Gastroesophageal sphincter (tissue), 4 donors: ENCODE results near the gene PLA2R1. TPM values are rescaled to one million over a fixed set of nuclear protein-coding genes. Genes with fewer than 3 reads are reported as not detected.

Experiments used
- ATAC-seq: fragments of 150-250 bp; one replicate; pipeline ENCODE4 v1.9.1; 2016; ENCODE audit warnings: mild to moderate bottlenecking, moderate library complexity
- H3K27ac ChIP-seq, 4 donors: fragments of 200-600 bp; sonication (generic) in 3 of 4; 1 replicate in 3 of 4; 2 replicates in 1 of 4; pipeline ENCODE4 v1.5.1; 2016 to 2019
- H3K27me3 ChIP-seq: fragments of 200-600 bp; sonication (generic); one replicate; pipeline ENCODE4 v1.5.1; 2019
- H3K36me3 ChIP-seq, 2 donors: fragments of 200-600 bp; sonication (generic); one replicate each; pipeline ENCODE4 v1.5.1; 2019; ENCODE audit warnings: control low read depth in 1 of 2
- H3K4me1 ChIP-seq, 3 donors: fragments of 200-600 bp; sonication (generic); 1 replicate in 2 of 3; 2 replicates in 1 of 3; pipeline ENCODE4 v1.5.1; 2016 to 2019; ENCODE audit warnings: control low read depth in 2 of 3
- H3K4me3 ChIP-seq, 2 donors: fragments of 200-600 bp; sonication (generic); one replicate each; pipeline ENCODE4 v1.5.1; 2019; ENCODE audit warnings: mild to moderate bottlenecking in 1 of 2, moderate library complexity in 1 of 2
- H3K9me3 ChIP-seq, 3 donors: fragments of 200-600 bp; sonication (generic); one replicate each; pipeline ENCODE4 v1.5.1; 2017 to 2019; ENCODE audit warnings: control low read depth in 2 of 3
- CTCF ChIP-seq, 4 experiments: fragments of 200-600 bp in 2 of 4; fragments of 450-650 bp in 2 of 4; sonication (generic) in 1 of 4; IDR thresholded peaks; one replicate each; pipeline ENCODE4 v1.5.1; 2017 to 2019; ENCODE audit warnings: antibody characterized with exemption in 4 of 4, mild to moderate bottlenecking in 2 of 4, moderate library complexity in 2 of 4
- EP300 ChIP-seq: sonication (generic); formaldehyde crosslinking; IDR thresholded peaks from one replicate; pipeline ENCODE4 v1.6.1; 2017; ENCODE audit warnings: antibody characterized with exemption, mild to moderate bottlenecking
- POLR2A ChIP-seq, 2 donors: fragments of 450-650 bp; IDR thresholded peaks; one replicate each; pipeline ENCODE4 v1.6.1; 2017; ENCODE audit warnings: antibody characterized with exemption in 2 of 2, mild to moderate bottlenecking in 2 of 2, moderate library complexity in 1 of 2
- POLR2AphosphoS5 ChIP-seq: sonication (generic); formaldehyde crosslinking; IDR thresholded peaks from one replicate; pipeline ENCODE4 v1.6.1; 2017; ENCODE audit warnings: antibody characterized with exemption
- WGBS, 2 donors: methylation state at CpG; one replicate each; pipeline ENCODE4 v1.1.5; 2018; ENCODE audit warnings: low coverage in 1 of 2; 5-methylcytosine and 5-hydroxymethylcytosine counted together
- total RNA-seq, 4 donors: library from RNA; depleted of rRNA; stranded (reverse); fragments of >200 nt; gene quantifications; one replicate each; pipeline ENCODE4 v1.1.0, GENCODE V29; 2016

Gene PLA2R1
- total RNA-seq, 4 donors from 2014 or later: 6.5 to 15.0 (median 8.0) TPM

- H3K4me1 ChIP-seq: no peaks in the 10 kb centered on the region
- no peaks in the 10 kb centered on the region for H3K36me3 ChIP-seq
- no peak overlapping the region for H3K4me3 ChIP-seq
- no peak overlapping the region for H3K27ac ChIP-seq
- 63 to 92% methylated on average over 2 of the region's 2 CpGs for WGBS, 2 donors
- peaks cover 14% of the 10 kb centered on the region for H3K27me3 ChIP-seq
- no peaks in the 10 kb centered on the region for H3K9me3 ChIP-seq
- TF ChIP-seq EP300: no peak
- TF ChIP-seq POLR2A (IDR thresholded peaks at IDR 0.05): no peak
- no peak for TF ChIP-seq CTCF (IDR thresholded peaks at IDR 0.05)
- no peak for TF ChIP-seq POLR2AphosphoS5
- ATAC-seq: no peak
Observed at GRCh38 chr2:159910951-159911350, 151.5 kb downstream of the PLA2R1 start.

GRCh38 chr2:159908623-159909022 is 153.8 kb downstream of the PLA2R1 start:
- H3K4me3 ChIP-seq: no peak overlapping the region
- 86 to 94% methylated on average over 2 of the region's 2 CpGs for WGBS, 2 donors
- TF ChIP-seq POLR2A (IDR thresholded peaks at IDR 0.05) (no peak), POLR2AphosphoS5 (no peak), EP300 (no peak), CTCF (IDR thresholded peaks at IDR 0.05) (no peak)

GRCh38 chr2:159907909-159908308 is 154.5 kb downstream of the PLA2R1 start:
- no peak overlapping the region for H3K27ac ChIP-seq
- no peak for ATAC-seq
- 53% methylated on average over 1 of the region's 1 CpG; no CpG with 5 or more reads in 1 of the 2 donors for WGBS, 2 donors
- H3K9me3 ChIP-seq: no peaks in the 10 kb centered on the region
- H3K27me3 ChIP-seq: peaks cover 30% of the 10 kb centered on the region
- TF ChIP-seq POLR2A (IDR thresholded peaks at IDR 0.05) (no peak), POLR2AphosphoS5 (no peak), CTCF (IDR thresholded peaks at IDR 0.05) (no peak), EP300 (no peak)
- no peak overlapping the region for H3K4me3 ChIP-seq
- peaks cover 0 to 10% (median 5%) of the 10 kb centered on the region in 3 donors for H3K4me1 ChIP-seq
- H3K36me3 ChIP-seq: no peaks in the 10 kb centered on the region

More at GRCh38 chr2:159908623-159909022, 153.8 kb downstream of the PLA2R1 start:
- Histone ChIP-seq H3K27ac (no peak overlapping the region), H3K4me1 (peaks cover 0 to 10% (median 5%) of the 10 kb centered on the region in 3 donors), H3K27me3 (peaks cover 29% of the 10 kb centered on the region), H3K36me3 (no peaks in the 10 kb centered on the region), H3K9me3 (no peaks in the 10 kb centered on the region)
- ATAC-seq: no peak

- Histone ChIP-seq H3K27me3 (peaks cover 35% of the 10 kb centered on the region), H3K9me3 (no peaks in the 10 kb centered on the region), H3K4me3 (no peak overlapping the region), H3K27ac (no peak overlapping the region), H3K36me3 (no peaks in the 10 kb centered on the region), H3K4me1 (peaks cover 0 to 10% (median 5%) of the 10 kb centered on the region in 3 donors)
- no peak for ATAC-seq
- 82 to 85% methylated on average over 6 to 7 of the region's 7 CpGs for WGBS, 2 donors
- no peak for TF ChIP-seq CTCF (IDR thresholded peaks at IDR 0.05)
- no peak for TF ChIP-seq EP300
Observed at GRCh38 chr2:159905926-159906714, 156.3 kb downstream of the PLA2R1 start.

GRCh38 chr2:159904959-159905305 is 157.5 kb downstream of the PLA2R1 start:
- H3K36me3 ChIP-seq: no peaks in the 10 kb centered on the region
- ATAC-seq: peak; percentile 35
- H3K27ac ChIP-seq: no peak overlapping the region
- no peaks in the 10 kb centered on the region for H3K9me3 ChIP-seq
- 51% methylated on average over 8 of the region's 10 CpGs; no CpG with 5 or more reads in 1 of the 2 donors for WGBS, 2 donors
- peaks cover 0 to 10% (median 5%) of the 10 kb centered on the region in 3 donors for H3K4me1 ChIP-seq
- H3K27me3 ChIP-seq: peaks cover 35% of the 10 kb centered on the region
- TF ChIP-seq CTCF (IDR thresholded peaks at IDR 0.05): no peak
- TF ChIP-seq EP300: no peak
- TF ChIP-seq POLR2AphosphoS5: no peak
- no peak for TF ChIP-seq POLR2A (IDR thresholded peaks at IDR 0.05)
- peak overlapping the region; percentile 23 to 53 for H3K4me3 ChIP-seq
